ENCODE data around the gene PKP4. TPM values are rescaled to one million over a fixed set of nuclear protein-coding genes. Genes with fewer than 3 reads are reported as not detected.

Gene PKP4
- total RNA-seq, 1 donor from 2014 or later, result 60.8 TPM

- Histone ChIP-seq H3K36me3 (no peaks in the 10 kb centered on the region), H3K27ac (no peak overlapping the region), H3K27me3 (no peaks in the 10 kb centered on the region), H3K4me1 (no peaks in the 10 kb centered on the region), H3K4me3 (no peak overlapping the region), H3K9me3 (no peaks in the 10 kb centered on the region)
- intact Hi-C loops (cut with DNase I), result no loop called here
- no peak for TF ChIP-seq CTCF (IDR thresholded peaks at IDR 0.05)
- no peak for DNase-seq (ENCODE audit: low spot score in 2 of 2)
Measured at GRCh38 chr2:158561054-158561453, 104.3 kb downstream of the PKP4 start.

GRCh38 chr2:158567208-158567607 lies 110.5 kb downstream of the PKP4 start:
- no peaks in the 10 kb centered on the region for H3K36me3 ChIP-seq
- H3K27me3 ChIP-seq, result no peaks in the 10 kb centered on the region
- no peak overlapping the region for H3K4me3 ChIP-seq
- H3K27ac ChIP-seq, result no peak overlapping the region
- H3K4me1 ChIP-seq, result no peaks in the 10 kb centered on the region
- no peak for TF ChIP-seq CTCF (IDR thresholded peaks at IDR 0.05)
- intact Hi-C loops (cut with DNase I), result no loop called here
- DNase-seq (ENCODE audit: low spot score in 2 of 2), result no peak
- no peaks in the 10 kb centered on the region for H3K9me3 ChIP-seq

GRCh38 chr2:158569284-158569683 lies 112.5 kb downstream of the PKP4 start:
- H3K27me3 ChIP-seq, result no peaks in the 10 kb centered on the region
- H3K4me1 ChIP-seq, result no peaks in the 10 kb centered on the region
- intact Hi-C loops (cut with DNase I), result no loop called here
- no peak overlapping the region for H3K4me3 ChIP-seq
- TF ChIP-seq CTCF (IDR thresholded peaks at IDR 0.05), result no peak
- H3K27ac ChIP-seq, result no peak overlapping the region
- no peaks in the 10 kb centered on the region for H3K9me3 ChIP-seq
- DNase-seq (ENCODE audit: low spot score in 2 of 2), result no peak
- H3K36me3 ChIP-seq, result no peaks in the 10 kb centered on the region

GRCh38 chr2:158570869-158571268 lies 114.1 kb downstream of the PKP4 start:
- H3K4me3 ChIP-seq, result no peak overlapping the region
- H3K9me3 ChIP-seq, result no peaks in the 10 kb centered on the region
- TF ChIP-seq CTCF (IDR thresholded peaks at IDR 0.05), result no peak

GRCh38 chr2:158573739-158574138 lies 117.0 kb downstream of the PKP4 start:
- no peak for DNase-seq (ENCODE audit: low spot score in 2 of 2)
- TF ChIP-seq CTCF (IDR thresholded peaks at IDR 0.05), result no peak
- no peaks in the 10 kb centered on the region for H3K4me1 ChIP-seq
- no peak overlapping the region for H3K27ac ChIP-seq
- H3K36me3 ChIP-seq, result no peaks in the 10 kb centered on the region
- intact Hi-C loops (cut with DNase I), result no loop called here
- no peak overlapping the region for H3K4me3 ChIP-seq
- H3K9me3 ChIP-seq, result no peaks in the 10 kb centered on the region
- H3K27me3 ChIP-seq, result no peaks in the 10 kb centered on the region

More at GRCh38 chr2:158570869-158571268, 114.1 kb downstream of the PKP4 start:
- Histone ChIP-seq H3K27ac (no peak overlapping the region), H3K27me3 (no peaks in the 10 kb centered on the region), H3K4me1 (no peaks in the 10 kb centered on the region), H3K36me3 (no peaks in the 10 kb centered on the region)
- intact Hi-C loops (cut with DNase I), result no loop called here
- DNase-seq (ENCODE audit: low spot score in 2 of 2), result no peak

- H3K27ac ChIP-seq, result no peak overlapping the region
- H3K27me3 ChIP-seq, result no peaks in the 10 kb centered on the region
- no peak for DNase-seq (ENCODE audit: low spot score in 2 of 2)
- no peaks in the 10 kb centered on the region for H3K4me1 ChIP-seq
- intact Hi-C loops (cut with DNase I), result no loop called here
- TF ChIP-seq CTCF (IDR thresholded peaks at IDR 0.05), result no peak
- no peak overlapping the region for H3K4me3 ChIP-seq
- H3K9me3 ChIP-seq, result no peaks in the 10 kb centered on the region
- no peaks in the 10 kb centered on the region for H3K36me3 ChIP-seq
Measured at GRCh38 chr2:158575051-158575635, 118.4 kb downstream of the PKP4 start.

All from ascending aorta (tissue), 2 donors.